NOMO-1 (cell line): ENCODE measurements around the gene OGFOD3.

Source experiments
- DNase-seq, 2 experiments: peaks; one replicate each; lab custom pipeline; 2025; ENCODE audit not compliant: unreplicated experiment in 2 of 2; lab: John Stamatoyannopoulos, UW

OGFOD3 gene

GRCh38 chr17:82408288-82408937 is 10.0 kb downstream of the OGFOD3 start:
- DNase-seq, result no peak

GRCh38 chr17:82407255-82407654 is 11.1 kb downstream of the OGFOD3 start:
- DNase-seq, result no peak

- DNase-seq, result no peak
These were observed 12.2 kb downstream of the OGFOD3 start for GRCh38 chr17:82406131-82406671.

GRCh38 chr17:82405051-82405450 is 13.3 kb downstream of the OGFOD3 start:
- no peak for DNase-seq

GRCh38 chr17:82403662-82404660 is 14.4 kb downstream of the OGFOD3 start:
- no peak for DNase-seq

GRCh38 chr17:82402865-82403264 is 15.5 kb downstream of the OGFOD3 start:
- no peak for DNase-seq

- peak; percentile 87 to 90 for DNase-seq
These were observed 17.6 kb downstream of the OGFOD3 start for GRCh38 chr17:82400830-82401229.

GRCh38 chr17:82400206-82400605 is 18.2 kb downstream of the OGFOD3 start:
- peak; percentile 44 to 61 for DNase-seq

GRCh38 chr17:82399601-82400101 is 18.7 kb downstream of the OGFOD3 start:
- no peak for DNase-seq

GRCh38 chr17:82399041-82399441 is 19.3 kb downstream of the OGFOD3 start:
- no peak for DNase-seq

- no peak for DNase-seq
These were observed 20.7 kb downstream of the OGFOD3 start for GRCh38 chr17:82397449-82398335.

GRCh38 chr17:82396601-82397435 is 21.6 kb downstream of the OGFOD3 start:
- DNase-seq, result no peak

GRCh38 chr17:82394278-82394677 is 24.1 kb downstream of the OGFOD3 start:
- no peak for DNase-seq

GRCh38 chr17:82392941-82393340 is 25.4 kb downstream of the OGFOD3 start:
- DNase-seq, result no peak

GRCh38 chr17:82392209-82392920 is 26.0 kb downstream of the OGFOD3 start:
- no peak for DNase-seq

GRCh38 chr17:82391496-82392066 is 26.8 kb downstream of the OGFOD3 start:
- DNase-seq, result no peak

- DNase-seq, result no peak
These were observed 27.4 kb downstream of the OGFOD3 start for GRCh38 chr17:82390860-82391435.
